Lower leg skin (tissue), 3 donors: ENCODE measurements around the gene MSH3.

Source experiments
- POLR2A ChIP-seq, 2 donors: fragments of 450-650 bp; IDR thresholded peaks; one replicate each; pipeline ENCODE4 v1.6.1; 2016 to 2017; ENCODE audit warnings: antibody characterized with exemption in 2 of 2, mild to moderate bottlenecking in 1 of 2, moderate library complexity in 1 of 2
- TF ChIP-seq, protein P1 (sequence below), 3 donors: fragments of 450-650 bp; IDR thresholded peaks; one replicate each; pipeline ENCODE4 v1.5.1; 2016; ENCODE audit warnings: antibody characterized with exemption in 3 of 3, mild to moderate bottlenecking in 3 of 3, moderate library complexity in 2 of 3

GRCh38 chr5:80667384-80667783 is 12.9 kb downstream of the MSH3 start:
- TF ChIP-seq, protein P1, sequence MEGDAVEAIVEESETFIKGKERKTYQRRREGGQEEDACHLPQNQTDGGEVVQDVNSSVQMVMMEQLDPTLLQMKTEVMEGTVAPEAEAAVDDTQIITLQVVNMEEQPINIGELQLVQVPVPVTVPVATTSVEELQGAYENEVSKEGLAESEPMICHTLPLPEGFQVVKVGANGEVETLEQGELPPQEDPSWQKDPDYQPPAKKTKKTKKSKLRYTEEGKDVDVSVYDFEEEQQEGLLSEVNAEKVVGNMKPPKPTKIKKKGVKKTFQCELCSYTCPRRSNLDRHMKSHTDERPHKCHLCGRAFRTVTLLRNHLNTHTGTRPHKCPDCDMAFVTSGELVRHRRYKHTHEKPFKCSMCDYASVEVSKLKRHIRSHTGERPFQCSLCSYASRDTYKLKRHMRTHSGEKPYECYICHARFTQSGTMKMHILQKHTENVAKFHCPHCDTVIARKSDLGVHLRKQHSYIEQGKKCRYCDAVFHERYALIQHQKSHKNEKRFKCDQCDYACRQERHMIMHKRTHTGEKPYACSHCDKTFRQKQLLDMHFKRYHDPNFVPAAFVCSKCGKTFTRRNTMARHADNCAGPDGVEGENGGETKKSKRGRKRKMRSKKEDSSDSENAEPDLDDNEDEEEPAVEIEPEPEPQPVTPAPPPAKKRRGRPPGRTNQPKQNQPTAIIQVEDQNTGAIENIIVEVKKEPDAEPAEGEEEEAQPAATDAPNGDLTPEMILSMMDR (IDR thresholded peaks at IDR 0.05): no peak
- TF ChIP-seq POLR2A (IDR thresholded peaks at IDR 0.05): no peak
